PC-9 (cell line): Measurements from ENCODE around the gene KCNA5. TPM values are rescaled to one million over a fixed set of nuclear protein-coding genes. Genes with fewer than 3 reads are reported as not detected.

ENCODE experiments used
- BruUV-seq: library from RNA; stranded (reverse); fragments of 400-500 nt; replicated peaks from 2 replicates; lab custom pipeline; 2021; lab: Mats Ljungman, UMichigan
- CTCF ChIA-PET: fragments of 300-600 bp; sonication (Branson Sonifier 250); formaldehyde crosslinking; loops from one replicate; lab custom pipeline; 2022; ENCODE audit warnings: antibody characterized with exemption; lab: Charles Lee
- POLR2A ChIA-PET: fragments of 300-600 bp; sonication (Branson Sonifier 250); formaldehyde crosslinking; loops from one replicate; lab custom pipeline; 2022; ENCODE audit warnings: antibody characterized with exemption; ENCODE audit not compliant: unreplicated experiment; lab: Charles Lee
- DNase-seq, 2 experiments: peaks; one replicate each; pipeline versions ENCODE4 v3.0.0 to v3.0.0-alpha.2; 2015 to 2022; ENCODE audit warnings: mixed read lengths in 1 of 2
- H2AFZ ChIP-seq: fragments of 200-600 bp; sonication (generic); 2 replicates; pipeline ENCODE4 v1.8.1; 2017; ENCODE audit warnings: antibody characterized with exemption
- H3F3A ChIP-seq: fragments of 200-600 bp; sonication (generic); 2 replicates; pipeline ENCODE4 v1.8.1; 2017; ENCODE audit warnings: antibody characterized with exemption, mild to moderate bottlenecking, low read depth; ENCODE audit not compliant: insufficient read depth
- H3K27ac ChIP-seq: fragments of 200-600 bp; sonication (generic); 2 replicates; pipeline ENCODE4 v1.6.1; 2016; ENCODE audit warnings: mixed run types
- H3K27me3 ChIP-seq: fragments of 200-600 bp; sonication (generic); 2 replicates; pipeline ENCODE4 v1.6.1; 2016; ENCODE audit warnings: low read depth, mixed run types; ENCODE audit not compliant: insufficient read depth
- H3K36me3 ChIP-seq: fragments of 200-600 bp; sonication (generic); 2 replicates; pipeline ENCODE4 v1.6.1; 2016; ENCODE audit warnings: low read depth, mixed run types
- H3K4me1 ChIP-seq: fragments of 200-600 bp; sonication (generic); replicated peaks from 2 replicates; pipeline ENCODE4 v1.6.1; 2016; ENCODE audit warnings: mixed run types; ENCODE audit not compliant: insufficient read depth
- H3K4me2 ChIP-seq: fragments of 200-600 bp; sonication (generic); 2 replicates; pipeline ENCODE4 v1.6.1; 2017; ENCODE audit warnings: mixed run types
- H3K4me3 ChIP-seq: fragments of 200-600 bp; sonication (generic); 2 replicates; pipeline ENCODE4 v1.6.1; 2016; ENCODE audit warnings: mixed run types
- H3K79me2 ChIP-seq: fragments of 200-600 bp; sonication (generic); 2 replicates; pipeline ENCODE4 v1.6.1; 2017; ENCODE audit warnings: low read depth, mixed run types
- H3K9me2 ChIP-seq: fragments of 200-600 bp; sonication (generic); 2 replicates; pipeline ENCODE4 v1.8.1; 2017; ENCODE audit warnings: mild to moderate bottlenecking; ENCODE audit not compliant: insufficient read depth
- H3K9me3 ChIP-seq: fragments of 200-600 bp; sonication (generic); 2 replicates; pipeline ENCODE4 v1.8.1; 2016; ENCODE audit warnings: low read depth; ENCODE audit not compliant: insufficient read depth
- H4K20me1 ChIP-seq: fragments of 200-600 bp; sonication (generic); 2 replicates; pipeline ENCODE4 v1.8.1; 2017; ENCODE audit not compliant: insufficient read depth
- CTCF ChIP-seq: fragments of 200-600 bp; sonication (generic); conservative IDR thresholded peaks from 2 replicates; pipeline ENCODE4 v1.6.1; 2017; ENCODE audit warnings: mixed run types, antibody characterized with exemption, mild to moderate bottlenecking, moderate library complexity
- EZH2 ChIP-seq: fragments of 200-600 bp; sonication (generic); IDR thresholded peaks from 2 replicates; pipeline ENCODE4 v1.8.0; 2017; ENCODE audit warnings: antibody characterized with exemption, low read depth
- intact Hi-C: fragments of 100-400 bp; cut with micrococcal nuclease; formaldehyde crosslinking; loops from one replicate; pipeline ENCODE4 v1.10.0; 2022; ENCODE audit not compliant: unreplicated experiment
- total RNA-seq: library from RNA; stranded (reverse); gene quantifications from 2 replicates; pipeline ENCODE4 v1.2.3, GENCODE V29; 2021

The KCNA5 gene
- total RNA-seq, 1 experiment from 2014 or later, result not detected

GRCh38 chr12:5023842-5024241 is 19.8 kb upstream of the KCNA5 start:
- no peak for DNase-seq
- Histone ChIP-seq H3K27me3 (peaks cover 42% of the 10 kb centered on the region), H2AFZ (no peak overlapping the region), H3K4me1 (no peaks in the 10 kb centered on the region), H3K9me2 (no peaks in the 10 kb centered on the region), H3K4me2 (no peak overlapping the region), H4K20me1 (no peaks in the 10 kb centered on the region), H3K27ac (no peak overlapping the region), H3K36me3 (no peaks in the 10 kb centered on the region), H3K4me3 (no peak overlapping the region), H3K79me2 (no peaks in the 10 kb centered on the region), H3K9me3 (no peaks in the 10 kb centered on the region), H3F3A (no peaks in the 10 kb centered on the region)
- BruUV-seq, result no TSS peak
- ChIA-PET POLR2A (no interaction called here), CTCF (no interaction called here)
- no peak for TF ChIP-seq EZH2
- TF ChIP-seq CTCF, result no peak
- intact Hi-C loops, result no loop called here

GRCh38 chr12:5026342-5026938 is 17.2 kb upstream of the KCNA5 start:
- Histone ChIP-seq H2AFZ (no peak overlapping the region), H3K9me3 (no peaks in the 10 kb centered on the region), H4K20me1 (no peaks in the 10 kb centered on the region), H3K36me3 (no peaks in the 10 kb centered on the region), H3K4me3 (no peak overlapping the region), H3K27me3 (peaks cover 32% of the 10 kb centered on the region), H3K4me2 (no peak overlapping the region), H3K79me2 (no peaks in the 10 kb centered on the region), H3K9me2 (no peaks in the 10 kb centered on the region), H3K27ac (no peak overlapping the region), H3F3A (no peaks in the 10 kb centered on the region), H3K4me1 (no peaks in the 10 kb centered on the region)
- BruUV-seq, result no TSS peak
- no peak for DNase-seq
- intact Hi-C loops, result no loop called here
- TF ChIP-seq CTCF (no peak), EZH2 (no peak)
- CTCF ChIA-PET, result no interaction called here
- POLR2A ChIA-PET, result no interaction called here

GRCh38 chr12:5027046-5027821 is 16.4 kb upstream of the KCNA5 start:
- intact Hi-C loops, result no loop called here
- H3K4me2 ChIP-seq, result no peak overlapping the region
- CTCF ChIA-PET, result no interaction called here

More at GRCh38 chr12:5027046-5027821, 16.4 kb upstream of the KCNA5 start:
- H3F3A ChIP-seq, result no peaks in the 10 kb centered on the region
- no peaks in the 10 kb centered on the region for H3K9me3 ChIP-seq
- POLR2A ChIA-PET, result no interaction called here
- H3K79me2 ChIP-seq, result no peaks in the 10 kb centered on the region
- no peaks in the 10 kb centered on the region for H3K36me3 ChIP-seq
- no peak for DNase-seq
- H3K27me3 ChIP-seq, result peaks cover 32% of the 10 kb centered on the region
- no peak overlapping the region for H2AFZ ChIP-seq
- no peak overlapping the region for H3K27ac ChIP-seq
- no TSS peak for BruUV-seq
- no peak for TF ChIP-seq EZH2
- TF ChIP-seq CTCF, result no peak
- H3K4me3 ChIP-seq, result no peak overlapping the region
- H4K20me1 ChIP-seq, result no peaks in the 10 kb centered on the region
- H3K9me2 ChIP-seq, result no peaks in the 10 kb centered on the region
- no peaks in the 10 kb centered on the region for H3K4me1 ChIP-seq
